ENCODE results near the gene CETP. TPM values are rescaled to one million over a fixed set of nuclear protein-coding genes. Genes with fewer than 3 reads are reported as not detected.
"Not testable (repeated sequence)": the region's sequence is repeated elsewhere in the genome, so short reads cannot be mapped to it uniquely, and the experiment has no call there.

The CETP gene
- total RNA-seq, 6 experiments from 2014 or later = not detected

DNA sequence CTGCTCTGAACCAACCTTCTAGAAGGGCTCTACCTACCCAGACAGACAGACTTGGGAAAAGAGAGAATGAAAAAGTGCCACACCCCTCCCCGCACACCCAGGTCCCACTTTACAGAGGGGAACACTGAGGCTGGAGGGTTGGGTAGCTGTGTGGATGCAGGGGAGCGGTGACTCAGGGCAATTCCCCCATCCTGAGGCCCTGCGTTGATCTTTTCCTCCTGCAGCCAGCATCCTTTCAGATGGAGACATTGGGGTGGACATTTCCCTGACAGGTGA, 10.0 kb downstream of the CETP start:
- Mint-ChIP-seq H3K27ac (no peak overlapping the region), H3K4me3 (no peak overlapping the region), H3K4me1 (ENCODE audit: low read depth) (peaks cover 29% of the 10 kb centered on the region), H3K9me3 (no peaks in the 10 kb centered on the region), H3K27me3 (ENCODE audit: insufficient read depth) (peaks cover 4% of the 10 kb centered on the region), H3K36me3 (ENCODE audit: low read depth) (no peaks in the 10 kb centered on the region)
- DNase-seq = no peak
- TF ChIP-seq, protein P1, sequence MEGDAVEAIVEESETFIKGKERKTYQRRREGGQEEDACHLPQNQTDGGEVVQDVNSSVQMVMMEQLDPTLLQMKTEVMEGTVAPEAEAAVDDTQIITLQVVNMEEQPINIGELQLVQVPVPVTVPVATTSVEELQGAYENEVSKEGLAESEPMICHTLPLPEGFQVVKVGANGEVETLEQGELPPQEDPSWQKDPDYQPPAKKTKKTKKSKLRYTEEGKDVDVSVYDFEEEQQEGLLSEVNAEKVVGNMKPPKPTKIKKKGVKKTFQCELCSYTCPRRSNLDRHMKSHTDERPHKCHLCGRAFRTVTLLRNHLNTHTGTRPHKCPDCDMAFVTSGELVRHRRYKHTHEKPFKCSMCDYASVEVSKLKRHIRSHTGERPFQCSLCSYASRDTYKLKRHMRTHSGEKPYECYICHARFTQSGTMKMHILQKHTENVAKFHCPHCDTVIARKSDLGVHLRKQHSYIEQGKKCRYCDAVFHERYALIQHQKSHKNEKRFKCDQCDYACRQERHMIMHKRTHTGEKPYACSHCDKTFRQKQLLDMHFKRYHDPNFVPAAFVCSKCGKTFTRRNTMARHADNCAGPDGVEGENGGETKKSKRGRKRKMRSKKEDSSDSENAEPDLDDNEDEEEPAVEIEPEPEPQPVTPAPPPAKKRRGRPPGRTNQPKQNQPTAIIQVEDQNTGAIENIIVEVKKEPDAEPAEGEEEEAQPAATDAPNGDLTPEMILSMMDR (IDR thresholded peaks at IDR 0.05) = no peak

GRCh38 chr16:56972403-56973293, 10.9 kb downstream of the CETP start:
- TF ChIP-seq, protein P1 (IDR thresholded peaks at IDR 0.05) = no peak
- Mint-ChIP-seq H3K9me3 (no peaks in the 10 kb centered on the region), H3K27ac (no peak overlapping the region), H3K4me3 (no peak overlapping the region), H3K4me1 (ENCODE audit: low read depth) (peaks cover 23% of the 10 kb centered on the region), H3K27me3 (ENCODE audit: insufficient read depth) (peaks cover 4% of the 10 kb centered on the region), H3K36me3 (ENCODE audit: low read depth) (no peaks in the 10 kb centered on the region)
- DNase-seq = no peak

DNA sequence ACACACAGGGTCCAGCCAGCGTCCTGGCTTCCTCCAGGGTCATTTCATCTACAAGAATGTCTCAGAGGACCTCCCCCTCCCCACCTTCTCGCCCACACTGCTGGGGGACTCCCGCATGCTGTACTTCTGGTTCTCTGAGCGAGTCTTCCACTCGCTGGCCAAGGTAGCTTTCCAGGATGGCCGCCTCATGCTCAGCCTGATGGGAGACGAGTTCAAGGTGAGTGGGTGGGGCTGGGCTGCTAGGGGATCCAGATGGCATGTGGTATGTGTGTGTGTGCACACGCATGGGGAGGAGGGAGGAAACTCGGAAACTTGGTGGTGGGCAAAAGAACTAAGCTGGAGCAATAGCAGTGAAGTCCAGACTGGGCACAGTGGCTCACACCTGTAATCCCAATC, 11.5 kb downstream of the CETP start:
- Mint-ChIP-seq H3K36me3 (ENCODE audit: low read depth) (no peaks in the 10 kb centered on the region), H3K9me3 (no peaks in the 10 kb centered on the region), H3K4me1 (ENCODE audit: low read depth) (peaks cover 17% of the 10 kb centered on the region), H3K27me3 (ENCODE audit: insufficient read depth) (peaks cover 4% of the 10 kb centered on the region), H3K4me3 (no peak overlapping the region), H3K27ac (no peak overlapping the region)
- no peak for DNase-seq
- TF ChIP-seq, protein P1 (IDR thresholded peaks at IDR 0.05) = no peak

DNA sequence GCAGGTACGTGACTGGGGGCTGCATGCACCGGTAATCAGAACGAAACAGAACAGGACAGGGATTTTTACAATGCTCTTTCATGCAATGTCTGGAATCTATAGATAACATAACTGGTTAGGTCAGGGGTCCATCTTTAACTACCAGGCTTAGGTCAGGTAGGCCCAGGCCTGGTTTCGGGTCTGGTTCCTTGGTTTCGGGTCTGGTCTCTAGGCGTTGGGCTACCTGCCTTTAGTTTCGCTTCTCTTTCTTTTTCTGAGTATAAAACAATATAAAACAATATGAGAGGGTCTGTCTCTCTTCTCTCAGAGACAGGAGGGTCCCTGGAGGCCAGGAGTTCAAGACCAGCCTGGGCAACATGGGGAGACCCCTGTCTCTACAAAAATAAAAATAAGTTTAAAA, 12.1 kb downstream of the CETP start:
- H3K4me1 Mint-ChIP-seq (ENCODE audit: low read depth) = peaks cover 13% of the 10 kb centered on the region
- H3K4me3 Mint-ChIP-seq; H3K9me3 Mint-ChIP-seq; H3K27me3 Mint-ChIP-seq (ENCODE audit: insufficient read depth); H3K27ac Mint-ChIP-seq; DNase-seq; H3K36me3 Mint-ChIP-seq (ENCODE audit: low read depth): not testable (repeated sequence)

- Mint-ChIP-seq H3K9me3 (no peaks in the 10 kb centered on the region), H3K4me1 (ENCODE audit: low read depth) (peaks cover 13% of the 10 kb centered on the region), H3K4me3 (no peak overlapping the region), H3K36me3 (ENCODE audit: low read depth) (no peaks in the 10 kb centered on the region), H3K27ac (no peak overlapping the region), H3K27me3 (ENCODE audit: insufficient read depth) (peaks cover 4% of the 10 kb centered on the region)
- TF ChIP-seq, protein P1 (IDR thresholded peaks at IDR 0.05) = no peak
- no peak for DNase-seq
Measured at GRCh38 chr16:56974549-56975300, 13.0 kb downstream of the CETP start.

DNA sequence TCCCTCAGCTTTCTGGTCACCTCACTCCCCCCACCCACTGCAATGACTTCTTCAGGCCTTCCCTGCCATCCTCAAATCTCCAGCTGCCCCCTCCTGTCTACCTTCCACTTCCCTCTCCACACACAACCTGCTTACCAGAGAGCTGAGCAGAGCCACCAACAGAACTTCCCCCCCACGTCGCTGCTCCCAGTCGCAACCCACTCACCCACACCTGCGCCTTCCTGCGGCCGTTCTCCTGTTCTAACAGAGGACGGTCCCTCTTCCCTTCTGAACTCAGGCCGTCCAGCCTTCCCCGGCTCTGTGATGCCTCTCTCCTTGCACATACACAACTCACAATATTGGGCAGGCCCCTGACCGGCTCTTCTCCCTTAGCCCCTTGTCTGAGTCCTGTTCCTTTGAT, 14.0 kb downstream of the CETP start:
- TF ChIP-seq, protein P1 (IDR thresholded peaks at IDR 0.05) = no peak
- no peak overlapping the region for H3K27ac Mint-ChIP-seq
- no peak for DNase-seq
- H3K4me1 Mint-ChIP-seq (ENCODE audit: low read depth) = peaks cover 13% of the 10 kb centered on the region
- no peaks in the 10 kb centered on the region for H3K36me3 Mint-ChIP-seq (ENCODE audit: low read depth)
- H3K4me3 Mint-ChIP-seq = no peak overlapping the region
- H3K27me3 Mint-ChIP-seq (ENCODE audit: insufficient read depth) = peaks cover 4% of the 10 kb centered on the region
- no peaks in the 10 kb centered on the region for H3K9me3 Mint-ChIP-seq

All from HFFc6 (cell line).